NCI-H82 treated with DMSO at 0.1 percent for 48 hours (cell line): ENCODE measurements around the gene CFDP1.

Experiments used
- DNase-seq: peaks from one replicate; lab custom pipeline; 2025; ENCODE audit not compliant: unreplicated experiment; lab: John Stamatoyannopoulos, UW

The CFDP1 gene

DNA sequence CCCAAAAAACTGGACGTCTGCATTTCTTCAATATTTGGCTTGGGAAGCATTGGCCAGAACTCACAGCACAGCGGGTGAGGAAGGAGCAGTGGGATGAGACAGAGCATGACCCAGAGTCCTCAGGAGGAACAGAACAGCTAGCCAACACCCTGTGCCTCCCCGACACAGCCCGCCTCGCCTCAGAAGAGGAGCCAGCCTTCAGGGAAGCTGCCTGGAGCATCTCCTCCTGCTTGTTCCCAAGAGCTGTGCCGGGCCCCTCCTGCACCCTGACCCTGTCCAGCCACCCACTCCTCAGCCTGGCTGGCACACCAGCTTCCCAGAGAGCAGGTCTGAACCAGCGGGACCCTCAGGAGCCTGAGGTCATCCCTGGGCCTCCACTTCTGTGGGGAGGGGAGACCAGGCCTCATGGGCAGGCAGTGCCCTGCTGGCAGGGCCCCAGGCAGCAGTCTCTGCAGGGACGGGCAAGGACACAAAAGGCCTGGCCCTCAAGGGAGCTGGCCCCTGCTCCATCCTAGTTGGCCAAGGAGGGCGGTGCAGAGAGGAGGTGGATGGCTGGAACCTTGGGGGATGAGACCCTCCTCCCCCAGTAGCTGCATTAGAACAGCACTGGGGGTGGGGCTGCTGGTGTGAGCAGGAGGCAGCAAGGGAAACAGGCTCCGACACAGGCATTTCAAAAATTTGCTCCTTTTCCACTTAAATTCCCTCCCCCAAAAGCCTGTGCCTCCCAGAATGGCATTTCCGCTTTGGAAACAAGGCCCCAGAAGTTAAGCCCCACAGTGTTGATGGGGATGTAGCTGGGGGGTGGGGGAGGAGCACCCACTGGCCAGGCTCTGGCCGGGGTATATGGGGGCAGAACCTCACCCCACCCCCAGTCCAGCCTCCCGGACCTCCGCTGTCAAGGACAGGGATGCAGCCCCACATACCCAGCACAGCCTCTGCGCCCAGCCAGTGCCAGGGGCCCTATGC, 180.1 kb downstream of the CFDP1 start:
- no peak for DNase-seq

DNA sequence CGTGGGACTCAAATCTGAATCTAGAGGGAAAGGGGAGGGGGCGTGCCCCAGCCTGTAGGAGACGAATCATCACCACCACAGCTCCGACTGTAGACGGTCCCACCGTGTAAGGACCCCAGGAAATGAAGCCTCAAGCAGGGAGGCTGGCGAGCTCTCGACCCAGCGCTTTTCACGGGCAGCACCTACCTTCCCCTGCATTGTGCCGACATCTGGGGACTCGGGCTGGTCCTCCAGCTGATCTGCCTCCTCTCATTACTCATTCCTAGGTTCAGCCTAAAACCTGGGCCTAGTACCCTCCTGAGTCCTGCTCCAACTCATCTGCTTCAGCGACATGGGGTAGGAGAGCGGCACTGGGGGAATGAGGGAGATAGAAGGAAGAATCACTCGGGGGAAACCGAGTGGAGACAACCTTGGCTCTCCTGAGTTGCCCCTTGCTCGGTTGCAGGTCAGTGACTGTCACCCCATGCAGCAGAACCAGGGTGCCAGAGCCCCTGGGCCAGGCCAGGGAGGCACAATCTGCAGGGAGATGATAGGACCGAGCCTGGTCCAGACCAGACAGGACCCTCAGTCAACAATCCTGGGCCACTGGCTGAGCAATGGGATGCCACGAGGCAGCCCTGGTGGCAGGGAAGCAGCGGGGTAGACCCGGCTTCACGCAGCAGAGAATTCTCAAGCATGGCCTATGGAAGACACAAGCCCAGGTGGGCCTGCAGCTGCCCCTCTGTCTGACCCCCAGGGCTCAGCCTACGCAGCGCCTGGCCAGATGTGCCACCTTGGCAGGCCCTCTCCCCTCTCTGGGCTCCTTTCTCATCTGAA, 181.0 kb downstream of the CFDP1 start:
- DNase-seq, result no peak

DNA sequence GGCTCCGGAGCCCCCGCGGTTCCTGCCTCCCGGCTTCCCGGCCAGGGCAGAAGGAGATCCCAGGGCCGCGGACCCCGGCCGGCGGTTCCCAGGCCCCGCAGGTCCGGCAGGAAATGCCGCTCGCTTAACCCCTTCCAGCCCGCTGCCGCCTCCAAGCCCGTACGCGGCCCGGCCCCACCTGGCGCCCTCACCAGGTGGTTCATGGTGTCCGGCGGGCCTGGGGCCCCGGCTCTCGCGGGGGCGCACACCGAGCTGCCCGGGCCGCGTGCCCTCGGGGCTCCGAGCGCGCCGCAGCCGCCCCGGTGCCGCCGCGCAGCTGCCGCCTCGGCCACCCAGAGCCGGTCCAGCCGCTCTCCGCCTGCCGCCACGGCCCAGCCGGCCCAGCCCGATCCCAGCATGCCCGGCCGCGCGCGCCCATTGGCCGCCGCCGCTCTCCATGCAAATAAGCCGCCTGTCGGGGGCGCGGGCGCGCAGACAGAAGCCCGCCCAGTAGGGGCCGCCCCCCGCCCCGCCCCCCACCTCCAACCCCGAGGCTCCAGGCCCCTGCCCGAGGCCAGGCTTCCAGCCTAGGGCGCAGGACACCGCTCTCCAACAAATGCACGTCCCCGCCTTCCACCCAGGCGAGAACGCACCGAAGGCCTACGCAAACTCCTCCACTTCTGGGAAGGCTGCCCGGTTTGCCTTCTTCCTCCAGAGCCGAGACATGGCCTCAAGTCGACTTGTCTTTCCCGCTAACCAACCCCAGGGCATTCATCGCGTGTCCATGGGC, 181.8 kb downstream of the CFDP1 start, which contains the start of gene BCAR1:
Gene BCAR1, minus strand, starts transcription at position 345 of the 769 bp plus-strand sequence. Its CDS starts 142 bp downstream, at position 203.
- DNase-seq, result peak; percentile 49

DNA sequence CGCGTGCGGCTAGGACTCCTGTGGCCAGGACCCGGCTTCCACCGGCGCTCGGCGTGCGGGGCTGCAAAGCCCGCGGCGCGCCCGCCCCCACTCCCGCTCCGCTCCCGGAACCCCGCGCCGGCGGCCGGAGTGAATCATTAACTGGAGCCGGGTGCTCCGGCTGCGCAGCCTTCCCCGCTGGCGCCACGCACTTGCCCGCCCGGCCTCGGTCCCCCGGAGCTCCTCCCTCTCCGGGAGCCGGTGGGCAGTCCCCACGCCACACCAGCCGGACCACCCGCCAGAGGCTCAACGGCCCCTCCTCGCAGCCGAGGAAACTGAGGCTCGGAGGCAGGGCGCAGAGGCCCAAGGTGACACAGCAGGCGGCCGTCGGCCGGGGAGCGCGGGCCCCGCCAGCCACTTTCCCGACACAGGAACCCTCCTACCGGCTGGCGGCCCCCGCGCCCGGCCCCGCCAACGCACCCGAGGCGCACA, 182.5 kb downstream of the CFDP1 start:
- no peak for DNase-seq

DNA sequence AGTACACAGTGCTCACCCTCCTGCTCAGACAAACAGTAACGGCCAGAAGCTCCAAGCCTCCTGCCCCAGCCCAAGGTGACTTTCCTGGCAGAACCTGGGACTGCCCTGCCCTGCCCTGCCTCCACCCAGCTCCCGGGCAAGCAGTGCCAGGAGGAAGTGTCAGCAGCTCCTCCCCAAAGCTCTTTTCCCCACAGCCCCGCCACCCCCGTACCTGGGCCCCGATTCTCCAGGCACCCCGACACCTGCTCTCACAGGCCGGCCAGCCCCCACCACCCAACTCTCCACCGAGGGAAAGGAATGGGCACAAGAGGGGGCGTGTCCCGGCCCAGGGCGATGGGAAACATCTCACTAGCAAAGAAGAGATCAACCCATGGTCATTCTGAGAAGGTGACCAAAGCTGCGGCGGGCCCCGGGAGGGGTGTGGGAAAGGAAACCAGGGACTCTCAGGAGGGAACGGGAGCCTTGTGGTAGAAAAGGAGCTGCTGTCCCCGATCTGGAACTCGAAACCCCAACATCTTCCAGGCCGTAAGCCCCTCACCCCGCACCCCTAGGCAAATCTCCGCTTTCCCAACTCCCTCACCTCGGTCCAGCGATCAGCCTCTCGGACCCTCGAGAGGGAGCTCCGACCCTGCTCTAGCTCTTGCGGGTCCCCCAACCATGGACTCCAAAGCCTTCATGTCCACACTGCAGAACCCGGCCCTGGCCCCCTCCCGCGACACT, 183.1 kb downstream of the CFDP1 start:
- no peak for DNase-seq

DNA sequence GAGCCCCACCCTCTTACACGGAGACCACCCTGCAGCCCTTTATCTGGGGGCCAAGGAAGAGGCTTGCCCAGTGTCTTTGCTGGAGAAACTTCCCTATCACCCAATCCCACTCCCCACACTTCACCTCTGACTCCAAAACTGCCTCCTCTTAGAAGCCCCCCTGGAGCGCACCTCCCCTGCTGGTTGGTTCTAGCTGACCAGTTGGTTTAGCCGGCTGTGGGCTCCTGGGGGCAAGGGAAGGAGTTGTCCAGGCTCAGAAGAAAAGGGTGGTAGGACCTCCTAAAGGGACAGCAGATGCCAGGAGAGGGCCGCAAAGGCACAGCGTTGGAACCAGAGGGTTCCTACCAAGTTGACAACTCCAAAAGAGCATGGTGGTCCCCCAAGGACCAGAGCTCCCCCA, 183.9 kb downstream of the CFDP1 start:
- no peak for DNase-seq

DNA sequence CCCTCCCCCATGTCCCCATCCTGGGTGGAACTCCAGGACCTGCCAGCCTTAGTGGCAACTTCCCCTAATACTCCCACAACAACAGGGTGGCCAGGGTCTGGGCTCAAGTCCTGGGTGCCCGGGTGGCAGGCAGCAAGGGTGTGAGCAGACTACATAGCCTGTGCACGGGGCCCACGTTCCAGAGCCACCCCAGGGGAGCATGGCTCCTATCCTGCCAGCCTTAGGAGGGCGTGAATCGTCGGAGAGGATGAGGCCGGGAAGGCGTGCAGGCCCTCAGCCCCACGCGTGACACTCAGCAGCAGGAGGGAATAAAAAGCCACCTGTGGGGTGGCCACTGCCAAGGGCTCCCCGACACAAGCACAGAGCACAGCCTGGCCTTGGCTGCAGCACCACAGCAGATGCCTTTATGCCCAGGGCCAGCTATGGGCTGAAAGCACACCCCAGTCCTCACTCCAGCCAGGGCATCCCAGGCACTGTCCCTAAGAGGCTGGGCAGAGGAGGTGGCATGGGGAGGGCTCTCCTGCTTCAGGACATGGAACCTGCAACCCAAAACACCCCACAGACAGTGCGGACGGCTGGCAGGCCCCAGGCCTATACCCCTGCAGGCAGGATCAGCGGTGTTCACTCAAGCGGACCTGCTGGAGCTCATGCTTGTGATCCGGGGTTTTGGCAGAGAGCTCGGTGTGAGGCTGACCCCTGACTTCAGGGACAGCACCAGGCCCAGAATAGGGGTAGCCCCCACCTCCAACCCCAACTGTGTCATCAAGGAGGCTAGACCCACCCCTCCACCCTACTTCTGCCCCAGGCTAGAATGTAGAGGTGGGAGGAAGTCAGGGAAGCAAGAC, 184.5 kb downstream of the CFDP1 start:
- DNase-seq, result no peak

DNA sequence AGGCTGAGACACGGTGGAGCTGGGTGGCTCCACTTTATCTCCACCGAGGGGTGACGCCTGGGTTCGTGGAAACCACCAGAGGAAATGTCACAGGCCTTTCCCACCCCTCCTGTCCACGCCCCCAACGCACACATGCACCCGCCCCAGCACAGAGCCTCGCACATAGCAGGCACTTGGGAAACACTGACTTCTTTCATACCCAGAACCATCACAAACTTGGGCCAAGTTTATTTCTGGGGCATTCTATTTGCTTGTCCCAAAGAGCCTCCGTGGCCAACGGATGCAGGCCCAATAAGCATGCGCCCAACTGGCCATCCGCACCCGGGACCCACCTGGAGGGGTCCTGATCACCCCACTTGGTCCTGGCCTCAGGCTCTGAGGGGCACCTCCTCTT, 185.2 kb downstream of the CFDP1 start:
- no peak for DNase-seq

DNA sequence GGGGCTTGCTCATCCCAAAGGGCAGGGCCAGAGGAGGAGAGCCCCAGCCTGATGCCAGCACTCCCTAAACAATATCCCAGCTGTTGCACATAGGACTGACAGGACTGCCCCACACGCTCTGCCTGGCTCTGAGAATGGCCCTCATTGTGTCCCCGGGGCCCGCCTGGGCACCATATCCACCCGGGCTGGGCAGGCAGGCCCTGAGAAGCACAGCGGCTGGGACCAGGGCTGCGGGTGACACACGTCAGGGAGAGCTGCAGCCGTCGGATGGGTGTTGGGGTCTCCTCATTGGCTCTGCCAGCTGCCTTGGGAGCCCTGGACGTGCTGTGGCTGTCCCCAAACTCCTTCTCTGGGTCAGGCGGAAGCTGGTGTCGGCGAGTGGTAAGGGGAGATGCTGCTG, 186.1 kb downstream of the CFDP1 start:
- no peak for DNase-seq

DNA sequence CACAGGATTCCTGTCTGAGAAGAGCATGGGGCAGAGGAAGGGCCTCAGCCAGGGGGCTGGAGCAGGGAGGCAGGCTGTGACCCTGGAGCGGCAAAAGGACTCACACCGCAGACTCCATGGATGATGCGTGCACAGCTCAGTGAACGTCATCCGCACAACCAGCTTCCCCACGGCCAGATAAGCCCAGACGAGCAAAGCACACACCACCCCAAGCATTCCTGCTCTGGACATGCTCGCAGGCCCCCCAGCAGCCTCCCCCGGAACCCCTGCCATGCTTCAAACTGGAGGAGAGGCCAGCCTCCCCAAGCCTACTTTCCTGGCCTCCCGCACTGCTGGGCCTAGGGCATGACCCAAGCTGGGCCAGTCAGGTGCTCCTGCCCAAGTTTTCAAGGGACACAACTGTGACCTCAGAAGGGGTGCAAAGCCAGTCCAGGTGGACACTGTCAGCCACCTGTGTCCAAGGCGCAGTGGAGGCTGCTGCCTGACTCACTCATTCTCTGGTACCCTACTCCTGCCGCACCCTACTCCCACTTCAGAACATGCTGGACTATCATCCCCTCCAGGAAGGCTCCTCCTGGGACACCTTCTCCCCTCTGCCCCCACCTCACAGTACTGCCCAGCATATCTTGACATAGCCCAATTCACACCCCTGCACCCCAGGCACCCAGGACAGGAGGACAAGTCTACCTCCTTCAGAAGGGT, 186.6 kb downstream of the CFDP1 start:
- DNase-seq, result no peak

DNA sequence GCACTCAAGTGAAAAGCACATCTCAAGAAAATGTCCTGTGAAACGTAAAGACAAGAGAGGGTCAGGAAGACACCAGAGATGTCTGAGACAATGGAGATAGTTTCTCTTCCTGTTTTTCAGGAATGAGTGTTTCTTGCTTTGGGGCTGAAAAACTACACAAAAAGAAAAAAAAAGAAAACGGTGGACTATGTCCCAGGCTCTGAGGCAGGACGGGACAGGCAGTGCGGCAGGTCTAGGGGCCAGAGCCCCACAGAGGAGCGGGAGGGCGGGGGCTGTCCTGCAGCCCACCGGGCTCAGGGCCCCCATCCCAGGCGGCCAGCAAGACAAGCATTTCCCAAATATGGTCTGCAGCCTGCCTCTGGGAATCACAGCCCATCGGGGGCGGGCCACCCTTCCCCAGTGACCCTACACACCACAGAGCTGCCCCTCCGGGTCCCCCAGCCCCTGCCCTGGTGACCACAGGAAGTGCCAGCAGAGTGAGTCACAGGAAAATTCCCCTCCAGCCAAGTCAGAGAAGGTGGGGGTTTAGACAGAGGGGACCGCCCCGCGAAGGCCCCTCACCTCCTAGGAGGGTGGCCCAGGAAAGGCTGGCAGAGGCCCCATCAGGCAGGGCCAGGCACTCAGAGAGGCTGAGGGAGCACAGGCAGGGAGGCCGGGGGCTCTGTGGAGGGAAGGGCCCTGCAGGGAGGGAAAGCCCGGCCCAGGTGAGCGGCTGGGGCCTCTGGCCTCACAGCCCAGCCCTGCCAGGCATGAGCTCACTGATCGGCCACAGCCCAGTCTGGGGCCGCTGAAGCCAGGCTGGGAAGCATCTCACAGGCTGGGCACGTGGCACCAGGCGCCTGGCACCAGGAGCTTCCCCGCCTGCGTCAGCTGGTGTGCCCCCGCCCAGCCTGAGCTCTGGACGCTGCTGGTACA, 188.2 kb downstream of the CFDP1 start:
- DNase-seq, result no peak

DNA sequence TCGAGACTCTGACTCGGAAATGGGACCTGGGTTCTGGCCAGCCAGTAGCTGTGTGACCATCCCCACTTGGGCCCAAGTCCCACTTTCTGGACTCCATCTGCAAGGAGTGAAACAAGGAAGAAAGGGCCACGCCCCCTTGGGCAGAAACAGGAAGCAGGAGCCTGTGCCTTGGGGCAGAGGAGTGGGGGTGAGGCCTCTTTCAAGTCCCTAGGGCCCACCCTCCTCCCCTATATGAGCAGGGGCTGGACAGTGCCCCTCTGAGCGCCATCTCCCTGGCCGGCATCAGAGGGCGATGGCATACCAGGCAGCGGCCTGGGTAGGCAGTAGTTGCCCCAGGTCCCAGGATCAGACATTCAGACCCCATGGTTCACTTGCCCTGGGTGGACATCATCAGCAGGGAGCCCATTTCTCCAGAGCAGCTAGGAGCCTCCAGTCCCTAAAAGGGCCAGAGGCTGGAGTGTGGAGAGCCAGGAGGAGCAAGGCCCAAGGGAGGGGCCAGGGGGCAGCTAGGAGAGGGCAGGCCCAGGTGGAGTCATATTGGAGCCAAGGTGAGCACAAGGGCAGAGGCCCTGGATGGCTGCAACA, 189.0 kb downstream of the CFDP1 start:
- no peak for DNase-seq
